ENCODE measurements around the gene ZNF385B. TPM values are rescaled to one million over a fixed set of nuclear protein-coding genes. Genes with fewer than 3 reads are reported as not detected.

Gene ZNF385B
- total RNA-seq, 6 experiments from 2014 or later = 0.08 to 0.26 (median 0.22) TPM; not detected in 1

- H3K27ac Mint-ChIP-seq = no peak overlapping the region
- no peaks in the 10 kb centered on the region for H3K9me3 Mint-ChIP-seq
- no peaks in the 10 kb centered on the region for H3K27me3 Mint-ChIP-seq (ENCODE audit: insufficient read depth)
- peaks cover 9% of the 10 kb centered on the region; the same call in 1 of the 2 replicates for H3K4me1 Mint-ChIP-seq (ENCODE audit: low read depth)
- no peak for TF ChIP-seq CTCF (IDR thresholded peaks at IDR 0.05)
- DNase-seq = no peak
- H3K4me3 Mint-ChIP-seq = no peak overlapping the region
- no peaks in the 10 kb centered on the region for H3K36me3 Mint-ChIP-seq (ENCODE audit: low read depth)
These were observed 280.9 kb downstream of the ZNF385B start for GRCh38 chr2:179580378-179581146.

DNA sequence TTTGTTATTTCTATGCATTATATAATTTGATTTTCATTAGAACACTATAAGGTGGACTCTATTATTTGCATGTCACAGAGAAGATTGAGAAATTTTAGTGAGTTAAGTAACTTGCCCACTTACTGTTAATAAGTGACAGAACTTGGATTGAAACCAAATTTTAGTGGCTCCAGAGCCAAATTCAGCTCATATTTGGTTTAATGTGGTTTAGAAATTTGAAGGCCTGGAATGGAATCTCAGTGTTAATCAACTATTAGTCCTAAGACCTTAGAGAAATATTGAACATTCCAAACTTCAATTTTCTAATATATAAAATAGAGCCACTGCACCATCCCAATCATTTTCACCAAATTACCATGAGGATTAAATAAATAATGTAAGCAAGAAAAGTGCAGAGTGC is 281.6 kb downstream of the ZNF385B start:
- Mint-ChIP-seq H3K27me3 (ENCODE audit: insufficient read depth) (no peaks in the 10 kb centered on the region), H3K4me1 (ENCODE audit: low read depth) (peaks cover 14% of the 10 kb centered on the region), H3K36me3 (ENCODE audit: low read depth) (no peaks in the 10 kb centered on the region), H3K27ac (no peak overlapping the region), H3K9me3 (no peaks in the 10 kb centered on the region), H3K4me3 (no peak overlapping the region)
- no peak for DNase-seq
- no peak for TF ChIP-seq CTCF (IDR thresholded peaks at IDR 0.05)

GRCh38 chr2:179578171-179578916 is 283.1 kb downstream of the ZNF385B start:
- Mint-ChIP-seq H3K27ac (no peak overlapping the region), H3K4me1 (ENCODE audit: low read depth) (peaks cover 26% of the 10 kb centered on the region), H3K4me3 (no peak overlapping the region), H3K27me3 (ENCODE audit: insufficient read depth) (no peaks in the 10 kb centered on the region), H3K9me3 (no peaks in the 10 kb centered on the region), H3K36me3 (ENCODE audit: low read depth) (no peaks in the 10 kb centered on the region)
- no peak for TF ChIP-seq CTCF (IDR thresholded peaks at IDR 0.05)
- DNase-seq = no peak

GRCh38 chr2:179574061-179574519 is 287.3 kb downstream of the ZNF385B start:
- Mint-ChIP-seq H3K4me1 (ENCODE audit: low read depth) (peaks cover 23% of the 10 kb centered on the region), H3K36me3 (ENCODE audit: low read depth) (no peaks in the 10 kb centered on the region), H3K9me3 (no peaks in the 10 kb centered on the region), H3K27ac (peak overlapping the region; percentile 41), H3K27me3 (ENCODE audit: insufficient read depth) (no peaks in the 10 kb centered on the region), H3K4me3 (peak overlapping the region; percentile 20; the same call in 1 of the 2 replicates)
- no peak for TF ChIP-seq CTCF (IDR thresholded peaks at IDR 0.05)
- DNase-seq = no peak

DNA sequence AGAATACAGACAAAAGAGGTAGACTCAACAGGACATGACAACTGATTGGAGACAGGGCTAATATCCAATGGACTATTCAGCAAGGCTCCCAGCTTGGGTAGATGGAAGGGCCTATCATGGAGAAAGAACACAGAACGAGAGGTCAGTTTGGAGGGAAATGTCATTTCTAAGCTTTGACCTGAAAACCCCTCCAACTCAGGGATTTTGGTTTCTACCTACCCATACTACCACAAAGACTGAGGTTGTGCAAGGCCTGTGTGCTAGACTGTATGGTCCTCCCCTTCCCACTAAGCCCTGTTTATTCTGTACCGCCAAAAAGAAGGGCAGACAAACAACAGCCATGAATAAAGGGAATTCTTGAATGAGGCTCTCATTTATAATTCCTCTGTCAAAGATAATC is 288.9 kb downstream of the ZNF385B start:
- DNase-seq = no peak
- Mint-ChIP-seq H3K4me1 (ENCODE audit: low read depth) (peaks cover 23% of the 10 kb centered on the region), H3K9me3 (no peaks in the 10 kb centered on the region), H3K4me3 (no peak overlapping the region), H3K27me3 (ENCODE audit: insufficient read depth) (no peaks in the 10 kb centered on the region), H3K36me3 (ENCODE audit: low read depth) (no peaks in the 10 kb centered on the region), H3K27ac (no peak overlapping the region)
- TF ChIP-seq CTCF (IDR thresholded peaks at IDR 0.05) = no peak
